SK-N-SH treated with all-trans-retinoic acid at 6 μM for 48 hours (cell line): ENCODE results near the gene DMD.

Experiments
- ATAC-seq: fragments of 200-7000 bp; cut with Tn5 transposase; 3 replicates; pipeline ENCODE4 v1.9.1; 2020; ENCODE audit warnings: mild to moderate bottlenecking, moderate library complexity
- ARNTL ChIP-seq: fragments of 450-650 bp; formaldehyde crosslinking; IDR thresholded peaks from 2 replicates; pipeline ENCODE4 v1.5.0; 2020; ENCODE audit warnings: low read depth, mild to moderate bottlenecking, moderate library complexity, borderline replicate concordance
- BACH2 ChIP-seq: fragments of 250-450 bp; sonication (Bioruptor Pico); IDR thresholded peaks from 2 replicates; pipeline ENCODE4 v1.9.0; 2021; ENCODE audit warnings: mild to moderate bottlenecking, borderline replicate concordance
- CREB5 ChIP-seq: fragments of 250-450 bp; sonication (Bioruptor Pico); IDR thresholded peaks from 2 replicates; pipeline ENCODE4 v1.5.1; 2020; ENCODE audit warnings: low read depth, mild to moderate bottlenecking, moderate library complexity
- CSDC2 ChIP-seq: fragments of 250-450 bp; sonication (Bioruptor Pico); IDR thresholded peaks from 2 replicates; pipeline ENCODE4 v1.5.0; 2020; ENCODE audit warnings: mild to moderate bottlenecking, moderate library complexity
- ESRRG ChIP-seq: fragments of 250-450 bp; sonication (Bioruptor Pico); IDR thresholded peaks from 2 replicates; pipeline ENCODE4 v1.6.1; 2021; ENCODE audit warnings: mild to moderate bottlenecking
- GLIS3 ChIP-seq: fragments of 250-450 bp; sonication (Bioruptor Pico); IDR thresholded peaks from 2 replicates; pipeline ENCODE4 v1.5.0; 2020; ENCODE audit warnings: mild to moderate bottlenecking, moderate library complexity
- ISL1 ChIP-seq: fragments of 250-450 bp; sonication (Bioruptor Pico); IDR thresholded peaks from 2 replicates; pipeline ENCODE4 v2.1.2; 2022; ENCODE audit warnings: mild to moderate bottlenecking, moderate library complexity
- OSR1 ChIP-seq: fragments of 250-450 bp; sonication (Bioruptor Pico); IDR thresholded peaks from 2 replicates; pipeline ENCODE4 v1.8.0; 2022; ENCODE audit warnings: moderate library complexity, mild to moderate bottlenecking, inconsistent platforms
- PATZ1 ChIP-seq: fragments of 250-450 bp; sonication (Bioruptor Pico); IDR thresholded peaks from 2 replicates; pipeline ENCODE4 v1.8.0; 2020; ENCODE audit warnings: mild to moderate bottlenecking, moderate library complexity, borderline replicate concordance
- POU6F1 ChIP-seq: fragments of 250-450 bp; sonication (Bioruptor Pico); IDR thresholded peaks from 2 replicates; pipeline ENCODE4 v1.8.0; 2021; ENCODE audit warnings: low read depth, mild to moderate bottlenecking, moderate library complexity, borderline replicate concordance
- RARB ChIP-seq: fragments of 250-450 bp; sonication (Bioruptor Pico); IDR thresholded peaks from 2 replicates; pipeline ENCODE4 v1.8.0; 2021; ENCODE audit warnings: mild to moderate bottlenecking, moderate library complexity
- SNAI2 ChIP-seq: fragments of 250-450 bp; sonication (Bioruptor Pico); IDR thresholded peaks from 2 replicates; pipeline ENCODE4 v1.5.0; 2020; ENCODE audit warnings: mild to moderate bottlenecking, moderate library complexity
- TCF4 ChIP-seq: fragments of 250-450 bp; sonication (Bioruptor Pico); IDR thresholded peaks from 2 replicates; pipeline ENCODE4 v1.8.0; 2021; ENCODE audit warnings: mild to moderate bottlenecking, moderate library complexity, borderline replicate concordance
- TOX ChIP-seq: fragments of 250-450 bp; sonication (Bioruptor Pico); IDR thresholded peaks from 2 replicates; pipeline ENCODE4 v1.8.0; 2021; ENCODE audit warnings: mild to moderate bottlenecking, moderate library complexity, borderline replicate concordance
- TSHZ2 ChIP-seq: fragments of 250-450 bp; sonication (Bioruptor Pico); IDR thresholded peaks from 2 replicates; pipeline ENCODE4 v1.5.0; 2020; ENCODE audit warnings: mild to moderate bottlenecking, moderate library complexity
- ZFP3 ChIP-seq: fragments of 250-450 bp; sonication (Bioruptor Pico); IDR thresholded peaks from 2 replicates; pipeline ENCODE4 v1.5.0; 2020; ENCODE audit warnings: mild to moderate bottlenecking, moderate library complexity
- ZFP30 ChIP-seq: fragments of 450-650 bp; formaldehyde crosslinking; IDR thresholded peaks from 2 replicates; pipeline ENCODE4 v1.5.0; 2022; ENCODE audit warnings: mild to moderate bottlenecking, moderate library complexity
- ZNF565 ChIP-seq: fragments of 450-650 bp; formaldehyde crosslinking; conservative IDR thresholded peaks from 2 replicates; pipeline ENCODE4 v1.5.0; 2020; ENCODE audit warnings: low read depth, mild to moderate bottlenecking, moderate library complexity
- ZNF70 ChIP-seq: fragments of 450-650 bp; formaldehyde crosslinking; IDR thresholded peaks from 2 replicates; pipeline ENCODE4 v1.5.0; 2020; ENCODE audit warnings: mild to moderate bottlenecking, moderate library complexity
- ZNF8 ChIP-seq: fragments of 450-650 bp; formaldehyde crosslinking; IDR thresholded peaks from 2 replicates; pipeline ENCODE4 v1.5.0; 2020; ENCODE audit warnings: mild to moderate bottlenecking, moderate library complexity

The DMD gene

GRCh38 chrX:31872007-31872406, 1339.3 kb downstream of the DMD start:
- TF ChIP-seq ISL1 (no peak), OSR1 (no peak), RARB (no peak), ZNF70 (CRISPR knock-in tag) (no peak), TSHZ2 (CRISPR knock-in tag) (no peak), ZNF565 (no peak), ZFP30 (CRISPR knock-in tag) (no peak), SNAI2 (CRISPR knock-in tag) (no peak), GLIS3 (no peak), CREB5 (CRISPR knock-in tag) (no peak)
- no peak for ATAC-seq

GRCh38 chrX:31870267-31870666, 1341.1 kb downstream of the DMD start:
- TF ChIP-seq ZNF565 (no peak), ZFP3 (CRISPR knock-in tag) (no peak), TOX (CRISPR knock-in tag) (no peak), RARB (no peak), ARNTL (CRISPR knock-in tag) (no peak), PATZ1 (CRISPR knock-in tag) (no peak)
- ATAC-seq, result no peak

GRCh38 chrX:31860686-31861085, 1350.7 kb downstream of the DMD start:
- TF ChIP-seq PATZ1 (CRISPR knock-in tag), result no peak
- TF ChIP-seq TOX (CRISPR knock-in tag), result no peak
- TF ChIP-seq ZNF565, result no peak
- no peak for ATAC-seq

GRCh38 chrX:31858915-31859314, 1352.4 kb downstream of the DMD start:
- TF ChIP-seq SNAI2 (CRISPR knock-in tag), result no peak
- TF ChIP-seq ZFP30 (CRISPR knock-in tag), result no peak
- TF ChIP-seq POU6F1, result no peak
- no peak for TF ChIP-seq ZNF70 (CRISPR knock-in tag)
- no peak for TF ChIP-seq TCF4 (CRISPR knock-in tag)
- TF ChIP-seq BACH2 (CRISPR knock-in tag), result no peak
- TF ChIP-seq TSHZ2 (CRISPR knock-in tag), result no peak
- TF ChIP-seq ZNF8, result no peak
- no peak for TF ChIP-seq ESRRG (CRISPR knock-in tag)
- TF ChIP-seq PATZ1 (CRISPR knock-in tag), result no peak
- TF ChIP-seq CSDC2 (CRISPR knock-in tag), result no peak

More at GRCh38 chrX:31858915-31859314, 1352.4 kb downstream of the DMD start:
- ATAC-seq, result no peak
